Activated naive CD4-positive, alpha-beta T cell treated with anti-CD3 and anti-CD28 coated beads, Interleukin-2, amount 50 U/mL, for 72 hours (primary cell): ENCODE results near the gene TEX12. TPM values are rescaled to one million over a fixed set of nuclear protein-coding genes. Genes with fewer than 3 reads are reported as not detected.
A peak's percentile ranks its signal among the peaks of the same experiment; 100 is the strongest.
"Not testable (repeated sequence)": the region's sequence is repeated elsewhere in the genome, so short reads cannot be mapped to it uniquely, and the experiment has no call there.

Source experiments
- ATAC-seq, 2 donors: fragments of 150-1000 bp; cut with Tn5 transposase; 2 replicates each; pipeline ENCODE4 v1.10.0; 2021; ENCODE audit warnings: mild to moderate bottlenecking in 2 of 2, moderate library complexity in 2 of 2
- DNase-seq, 2 donors: peaks; one replicate each; pipeline ENCODE4 v3.0.0; 2021 to 2022; ENCODE audit warnings: low spot score in 2 of 2
- H3K27ac Mint-ChIP-seq, 2 donors: one replicate each; pipeline ENCODE4 v1.8.0; 2022; ENCODE audit warnings: mild to moderate bottlenecking in 2 of 2, mixed read lengths in 2 of 2
- H3K36me3 Mint-ChIP-seq, 2 donors: one replicate each; pipeline ENCODE4 v1.8.0; 2022; ENCODE audit warnings: mixed read lengths in 2 of 2
- H3K9me3 Mint-ChIP-seq, 2 donors: one replicate each; pipeline ENCODE4 v1.8.0; 2022; ENCODE audit warnings: mixed read lengths in 2 of 2
- total RNA-seq, 2 donors: library from RNA; stranded (reverse); gene quantifications; one replicate each; pipeline ENCODE4 v1.2.3, GENCODE V29; 2022

Gene TEX12
- total RNA-seq, 2 donors from 2014 or later = 0.29 TPM; not detected in 1

DNA sequence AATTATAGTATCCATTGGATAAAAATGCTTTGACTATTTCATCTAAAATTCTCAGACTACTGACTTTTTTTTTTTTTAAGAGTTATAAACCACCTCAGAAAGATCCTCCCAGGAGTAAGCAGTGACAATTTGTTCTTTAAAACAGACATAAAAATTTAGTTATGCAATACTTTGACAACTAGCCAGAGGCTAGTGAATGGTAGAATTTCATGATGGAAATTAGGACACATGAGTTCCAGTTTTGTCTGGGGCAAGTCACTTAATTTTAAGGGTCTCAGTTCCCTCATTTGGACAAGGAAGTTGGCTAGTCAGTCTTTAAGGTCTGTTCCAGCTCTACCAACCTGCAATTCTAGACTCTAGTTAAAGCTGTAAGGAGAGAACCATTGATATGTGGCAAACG lies 6.2 kb upstream of the TEX12 start:
- Mint-ChIP-seq H3K27ac (no peak overlapping the region), H3K36me3 (peaks cover 8 to 9% of the 10 kb centered on the region in 2 donors), H3K9me3 (peaks cover 0 to 5% of the 10 kb centered on the region in 2 donors)
- no peak for DNase-seq
- ATAC-seq = no peak

DNA sequence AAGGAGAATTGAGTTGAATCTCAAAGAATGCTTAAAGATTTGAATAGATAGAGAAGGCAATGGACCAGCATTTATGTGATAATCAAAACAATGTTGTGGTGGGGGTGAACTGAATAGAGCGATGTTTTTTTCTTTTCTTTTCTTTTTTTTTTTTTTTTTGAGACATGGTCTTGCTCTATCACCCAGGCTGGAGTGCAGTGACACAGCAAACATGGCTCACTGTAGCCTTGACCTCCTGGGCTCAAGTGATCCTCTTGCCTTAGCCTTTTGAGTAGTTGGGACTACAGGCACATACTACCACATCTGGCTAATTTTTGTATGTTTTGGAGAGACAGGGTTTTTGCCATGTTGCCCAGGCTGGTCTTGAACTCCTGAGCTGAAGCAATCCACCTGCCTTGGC lies 5.0 kb upstream of the TEX12 start:
- not testable (repeated sequence) for DNase-seq, ATAC-seq, H3K9me3 Mint-ChIP-seq, H3K27ac Mint-ChIP-seq
- H3K36me3 Mint-ChIP-seq = peaks cover 8 to 15% of the 10 kb centered on the region in 2 donors

GRCh38 chr11:112162761-112163546 lies 4.2 kb upstream of the TEX12 start:
- DNase-seq (no peak), ATAC-seq (no peak)
- no peak overlapping the region for H3K27ac Mint-ChIP-seq
- peaks cover 8 to 15% of the 10 kb centered on the region in 2 donors for H3K36me3 Mint-ChIP-seq
- peaks cover 0 to 5% of the 10 kb centered on the region in 2 donors for H3K9me3 Mint-ChIP-seq

- peaks cover 0 to 5% of the 10 kb centered on the region in 2 donors for H3K9me3 Mint-ChIP-seq
- DNase-seq (no peak), ATAC-seq (no peak)
- no peak within 1 kb of the TSS for H3K27ac Mint-ChIP-seq
- H3K36me3 Mint-ChIP-seq = peaks cover 8 to 15% of the 10 kb centered on the region in 2 donors
Observed at GRCh38 chr11:112163875-112164685, 3.1 kb upstream of the TEX12 start, which contains the start of gene IL18. Gene IL18 (minus strand): TSS chr11:112164094. CDS start chr11:112155053, 9,041 bp downstream.

DNA sequence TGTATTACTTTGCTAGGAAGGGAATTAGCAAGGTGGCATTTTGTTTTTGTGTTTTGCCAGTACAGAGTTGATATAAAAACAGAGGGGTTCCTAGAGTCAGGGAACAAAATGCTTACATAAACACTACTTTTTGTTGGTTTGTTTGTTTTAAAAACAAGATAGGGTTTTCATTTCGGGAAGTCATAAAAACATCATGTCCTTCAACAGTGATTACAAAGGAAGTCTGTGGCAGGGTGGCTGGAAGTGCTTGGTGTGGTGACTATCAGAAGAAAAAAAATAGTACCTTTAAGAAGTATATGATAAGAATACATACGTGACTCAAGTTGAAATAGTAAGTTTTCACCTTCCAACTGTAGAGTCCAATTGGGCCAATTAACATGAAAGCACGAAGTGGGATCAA lies 2.1 kb upstream of the TEX12 start:
- ATAC-seq (no peak), DNase-seq (no peak)
- H3K36me3 Mint-ChIP-seq = peaks cover 8 to 15% of the 10 kb centered on the region in 2 donors
- H3K27ac Mint-ChIP-seq = no peak overlapping the region
- H3K9me3 Mint-ChIP-seq = peaks cover 0 to 5% of the 10 kb centered on the region in 2 donors

GRCh38 chr11:112166562-112166961 lies 610 bp upstream of the TEX12 start:
- Mint-ChIP-seq H3K27ac (no peak overlapping the region), H3K9me3 (peaks cover 0 to 5% of the 10 kb centered on the region in 2 donors), H3K36me3 (peaks cover 8 to 15% of the 10 kb centered on the region in 2 donors)
- no peak for DNase-seq
- no peak for ATAC-seq

GRCh38 chr11:112172362-112172994 lies 5.3 kb downstream of the TEX12 start:
- DNase-seq (no peak), ATAC-seq (peak in 1 of 2 donors; percentile 54)
- no peak overlapping the region for H3K27ac Mint-ChIP-seq
- no peaks in the 10 kb centered on the region for H3K36me3 Mint-ChIP-seq
- H3K9me3 Mint-ChIP-seq = no peaks in the 10 kb centered on the region

GRCh38 chr11:112173152-112173551 lies 6.0 kb downstream of the TEX12 start:
- ATAC-seq = no peak
- no peak for DNase-seq

GRCh38 chr11:112174789-112175598 lies 7.8 kb downstream of the TEX12 start, which contains the start of gene BCO2:
Gene BCO2 (plus strand): TSS chr11:112175512. CDS start chr11:112175602, 90 bp downstream.
- Mint-ChIP-seq H3K36me3 (no peaks in the 10 kb centered on the region), H3K27ac (peak within 1 kb of the TSS; percentile 2 to 69), H3K9me3 (no peaks in the 10 kb centered on the region)
- peak in 1 of 2 donors; percentile 30 for DNase-seq
- ATAC-seq = peak; percentile 85 to 95

More at GRCh38 chr11:112173152-112173551, 6.0 kb downstream of the TEX12 start:
- no peak overlapping the region for H3K27ac Mint-ChIP-seq
- H3K36me3 Mint-ChIP-seq = no peaks in the 10 kb centered on the region
- no peaks in the 10 kb centered on the region for H3K9me3 Mint-ChIP-seq

DNA sequence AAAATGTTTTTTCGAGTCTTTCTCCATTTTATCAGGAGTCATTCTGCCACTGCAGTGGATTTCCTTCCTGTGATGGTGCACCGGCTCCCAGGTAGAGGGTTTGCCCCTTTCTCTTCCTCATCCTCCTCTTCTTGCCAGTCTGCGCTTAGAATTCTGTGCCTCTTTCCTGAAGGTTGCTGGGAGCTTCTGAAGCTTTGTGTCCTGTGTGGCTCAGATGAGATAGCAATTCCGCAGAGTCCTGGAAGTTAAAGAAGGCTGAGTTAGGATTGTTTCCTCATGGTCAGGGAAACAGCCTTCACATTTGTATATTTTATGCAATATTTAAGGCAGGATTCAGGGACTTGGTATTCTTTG lies 8.4 kb downstream of the TEX12 start:
- Mint-ChIP-seq H3K27ac (peak overlapping the region in 1 of 2 donors; percentile 69), H3K9me3 (no peaks in the 10 kb centered on the region), H3K36me3 (peaks cover 0 to 3% of the 10 kb centered on the region in 2 donors)
- ATAC-seq (no peak), DNase-seq (no peak)

GRCh38 chr11:112176077-112176476 lies 8.9 kb downstream of the TEX12 start:
- DNase-seq = no peak
- no peak for ATAC-seq
- peaks cover 0 to 3% of the 10 kb centered on the region in 2 donors for H3K9me3 Mint-ChIP-seq
- H3K27ac Mint-ChIP-seq = no peak overlapping the region
- peaks cover 4 to 8% of the 10 kb centered on the region in 2 donors for H3K36me3 Mint-ChIP-seq

- H3K36me3 Mint-ChIP-seq = peaks cover 4 to 8% of the 10 kb centered on the region in 2 donors
- H3K27ac Mint-ChIP-seq = no peak overlapping the region
- DNase-seq (no peak), ATAC-seq (no peak)
- peaks cover 0 to 3% of the 10 kb centered on the region in 2 donors for H3K9me3 Mint-ChIP-seq
Observed at GRCh38 chr11:112177589-112177988, 10.4 kb downstream of the TEX12 start.

DNA sequence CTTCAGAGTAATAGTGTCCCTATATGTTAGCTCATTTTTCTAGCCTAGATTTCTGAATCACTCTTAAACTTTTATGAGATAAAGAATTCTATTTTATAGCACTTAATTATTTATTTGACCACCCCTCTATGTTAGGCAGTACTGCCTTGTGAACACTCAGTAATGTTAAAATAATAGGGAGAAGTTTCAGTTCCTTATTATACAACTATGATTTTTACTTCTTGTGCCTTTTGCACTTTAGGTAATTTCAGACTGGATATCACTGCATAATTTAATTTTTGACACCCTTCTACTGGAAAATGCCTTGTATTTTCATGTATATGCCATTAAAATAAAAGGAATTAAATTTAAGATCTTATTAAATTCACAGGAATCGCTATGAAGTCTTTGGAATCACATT lies 11.3 kb downstream of the TEX12 start:
- Mint-ChIP-seq H3K27ac (no peak overlapping the region), H3K36me3 (peaks cover 4 to 8% of the 10 kb centered on the region in 2 donors), H3K9me3 (peaks cover 0 to 3% of the 10 kb centered on the region in 2 donors)
- no peak for DNase-seq
- no peak for ATAC-seq

GRCh38 chr11:112178936-112179335 lies 11.8 kb downstream of the TEX12 start:
- ATAC-seq (no peak), DNase-seq (no peak)
- H3K27ac Mint-ChIP-seq = no peak overlapping the region
- H3K36me3 Mint-ChIP-seq = peaks cover 4 to 8% of the 10 kb centered on the region in 2 donors
- H3K9me3 Mint-ChIP-seq = peaks cover 0 to 3% of the 10 kb centered on the region in 2 donors

GRCh38 chr11:112179601-112180000 lies 12.4 kb downstream of the TEX12 start:
- Mint-ChIP-seq H3K36me3 (peaks cover 4 to 8% of the 10 kb centered on the region in 2 donors), H3K9me3 (peaks cover 0 to 3% of the 10 kb centered on the region in 2 donors), H3K27ac (no peak overlapping the region)
- no peak for ATAC-seq
- no peak for DNase-seq

DNA sequence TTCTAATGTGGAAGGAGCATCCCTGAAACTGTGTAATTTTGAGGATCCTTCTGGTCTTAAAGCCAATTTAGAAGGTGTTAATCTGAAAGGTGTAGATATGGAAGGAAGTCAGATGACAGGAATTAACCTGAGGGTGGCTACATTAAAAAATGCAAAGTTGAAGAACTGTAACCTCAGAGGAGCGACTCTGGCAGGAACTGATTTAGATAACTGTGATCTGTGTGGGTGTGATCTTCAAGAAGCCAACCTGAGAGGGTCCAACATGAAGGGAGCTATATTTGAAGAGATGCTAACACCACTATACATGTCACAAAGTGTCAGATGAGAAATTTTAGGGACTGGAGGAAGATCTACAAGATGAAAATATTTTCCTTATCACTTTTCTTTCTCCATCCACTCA lies 15.7 kb downstream of the TEX12 start:
- Mint-ChIP-seq H3K36me3 (peaks cover 4 to 8% of the 10 kb centered on the region in 2 donors), H3K27ac (no peak overlapping the region)

More for the DNA sequence above, 15.7 kb downstream of the TEX12 start:
- peaks cover 0 to 3% of the 10 kb centered on the region in 2 donors for H3K9me3 Mint-ChIP-seq
- ATAC-seq (no peak), DNase-seq (no peak)
